HFF-Myc (cell line): Measurements from ENCODE around the gene ATP1B4.

Experiments used
- DNase-seq: peaks from one replicate; pipeline ENCODE4 v3.0.0-alpha.2; 2011; ENCODE audit warnings: low read depth; ENCODE audit errors: extremely low read depth
- H3K4me3 ChIP-seq: replicated peaks from 2 replicates; pipeline ENCODE4 v1.5.1; 2011; ENCODE audit warnings: low read depth, mild to moderate bottlenecking, control low read depth, low read length
- TF ChIP-seq, protein P1 (sequence below): IDR thresholded peaks from 2 replicates; pipeline ENCODE4 v1.5.1; 2012; ENCODE audit warnings: mild to moderate bottlenecking, low read depth, low read length, control low read depth; ENCODE audit errors: missing control alignments

ATP1B4 gene

DNA sequence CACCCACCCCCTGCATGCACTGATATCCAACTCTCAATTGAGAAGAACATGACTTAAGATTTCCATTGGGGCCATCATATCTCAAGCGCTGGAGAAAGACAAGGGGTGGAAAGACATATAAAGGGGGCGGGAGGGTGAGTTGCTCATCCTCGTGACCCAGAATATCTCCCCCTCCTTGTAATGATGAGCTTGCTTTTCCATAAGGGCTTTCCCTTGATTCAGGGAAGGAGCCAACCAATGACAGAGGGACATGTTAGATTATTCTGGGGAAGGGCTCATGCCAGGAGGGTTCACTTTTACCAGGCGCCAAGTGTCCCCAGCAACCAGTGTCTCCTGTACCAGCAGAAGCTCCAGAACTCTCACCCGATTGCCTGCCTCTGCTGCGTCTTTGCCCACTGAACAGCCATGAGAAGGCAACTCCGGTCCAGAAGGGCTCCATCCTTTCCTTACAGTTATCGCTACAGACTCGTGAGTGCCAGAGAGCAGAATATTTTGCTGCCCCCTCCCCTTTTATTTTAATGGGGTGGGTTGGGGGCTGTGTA lies at the start of gene ATP1B4:
Gene ATP1B4, plus strand, starts transcription at position 326 of the 542 bp plus-strand sequence. Its CDS starts 80 bp downstream, at position 406.
- TF ChIP-seq, protein P1, sequence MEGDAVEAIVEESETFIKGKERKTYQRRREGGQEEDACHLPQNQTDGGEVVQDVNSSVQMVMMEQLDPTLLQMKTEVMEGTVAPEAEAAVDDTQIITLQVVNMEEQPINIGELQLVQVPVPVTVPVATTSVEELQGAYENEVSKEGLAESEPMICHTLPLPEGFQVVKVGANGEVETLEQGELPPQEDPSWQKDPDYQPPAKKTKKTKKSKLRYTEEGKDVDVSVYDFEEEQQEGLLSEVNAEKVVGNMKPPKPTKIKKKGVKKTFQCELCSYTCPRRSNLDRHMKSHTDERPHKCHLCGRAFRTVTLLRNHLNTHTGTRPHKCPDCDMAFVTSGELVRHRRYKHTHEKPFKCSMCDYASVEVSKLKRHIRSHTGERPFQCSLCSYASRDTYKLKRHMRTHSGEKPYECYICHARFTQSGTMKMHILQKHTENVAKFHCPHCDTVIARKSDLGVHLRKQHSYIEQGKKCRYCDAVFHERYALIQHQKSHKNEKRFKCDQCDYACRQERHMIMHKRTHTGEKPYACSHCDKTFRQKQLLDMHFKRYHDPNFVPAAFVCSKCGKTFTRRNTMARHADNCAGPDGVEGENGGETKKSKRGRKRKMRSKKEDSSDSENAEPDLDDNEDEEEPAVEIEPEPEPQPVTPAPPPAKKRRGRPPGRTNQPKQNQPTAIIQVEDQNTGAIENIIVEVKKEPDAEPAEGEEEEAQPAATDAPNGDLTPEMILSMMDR, result no peak
- no peak for DNase-seq
- H3K4me3 ChIP-seq, result no peak within 1 kb of the TSS

DNA sequence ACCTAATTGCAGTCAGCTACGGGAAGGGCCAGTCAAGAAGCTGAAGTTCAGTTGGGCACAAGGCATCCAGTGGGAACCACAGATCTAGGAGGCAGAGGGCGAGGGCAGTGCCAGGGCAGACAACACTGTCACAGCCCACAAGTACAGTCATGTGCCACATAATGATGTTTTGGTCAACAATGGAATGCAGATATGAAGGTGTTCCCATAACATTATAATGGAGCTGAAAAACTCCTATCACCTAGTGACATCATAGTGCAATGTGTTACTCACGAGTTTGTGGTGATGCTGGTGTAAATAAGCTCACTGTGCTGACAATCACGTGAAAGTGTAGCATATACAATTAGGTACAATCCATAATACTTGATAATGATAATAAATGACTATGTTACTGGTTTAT lies 46.1 kb upstream of the ATP1B4 start:
- TF ChIP-seq, protein P1, result no peak
- no peak for DNase-seq
- H3K4me3 ChIP-seq, result no peak overlapping the region

DNA sequence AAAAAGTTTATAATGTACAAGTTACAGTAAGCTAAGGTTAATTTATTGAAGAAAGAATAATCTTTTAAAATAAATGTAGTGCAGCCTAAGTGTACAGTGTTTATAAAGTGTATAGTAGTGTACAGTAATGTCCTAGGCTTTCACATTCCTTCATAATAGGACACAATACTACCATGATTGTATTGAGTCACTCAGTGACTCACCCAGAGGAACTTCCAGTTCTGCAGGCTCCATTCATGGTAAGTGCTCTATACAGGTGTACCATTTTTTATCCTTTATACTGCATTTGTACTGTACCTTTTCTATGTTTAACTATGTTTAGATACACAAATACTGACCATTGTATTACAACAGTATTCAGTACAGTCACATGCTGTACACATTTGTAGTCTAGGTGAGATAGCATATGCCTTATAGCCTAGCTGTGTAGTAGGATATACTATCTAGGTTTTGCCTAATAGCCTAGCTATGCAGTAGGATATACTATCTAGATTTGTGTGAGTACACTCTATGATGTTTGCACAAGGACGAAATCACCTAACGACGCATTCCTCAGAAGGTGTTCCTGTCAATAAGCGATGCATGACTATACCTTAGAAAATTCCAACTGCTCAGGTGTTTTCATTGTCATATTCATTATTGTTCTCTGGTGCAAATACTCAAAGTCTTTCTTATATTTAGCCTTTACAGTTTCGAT lies 45.2 kb upstream of the ATP1B4 start:
- DNase-seq, result no peak
- TF ChIP-seq, protein P1, result no peak
- no peak overlapping the region for H3K4me3 ChIP-seq

DNA sequence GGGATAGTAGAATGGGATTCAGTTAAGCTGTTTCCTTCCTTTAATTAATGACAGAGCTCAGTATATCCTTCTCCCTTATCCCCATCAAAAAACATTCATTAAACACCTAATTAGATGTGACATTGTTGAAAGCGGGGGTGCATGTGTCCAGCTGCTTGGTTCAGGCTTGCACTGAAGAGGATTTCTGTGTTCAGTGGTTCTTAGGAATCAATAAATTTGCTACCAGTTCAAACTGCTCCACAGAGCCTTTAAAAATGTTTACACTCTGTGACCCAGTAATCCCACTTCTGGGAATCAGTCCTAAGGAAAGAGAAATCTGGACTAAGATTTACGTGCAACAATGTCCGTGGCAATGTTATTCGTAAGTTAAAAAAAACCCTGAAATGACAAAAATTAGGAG lies 43.5 kb upstream of the ATP1B4 start:
- H3K4me3 ChIP-seq, result no peak overlapping the region
- DNase-seq, result no peak
- TF ChIP-seq, protein P1, result no peak

DNA sequence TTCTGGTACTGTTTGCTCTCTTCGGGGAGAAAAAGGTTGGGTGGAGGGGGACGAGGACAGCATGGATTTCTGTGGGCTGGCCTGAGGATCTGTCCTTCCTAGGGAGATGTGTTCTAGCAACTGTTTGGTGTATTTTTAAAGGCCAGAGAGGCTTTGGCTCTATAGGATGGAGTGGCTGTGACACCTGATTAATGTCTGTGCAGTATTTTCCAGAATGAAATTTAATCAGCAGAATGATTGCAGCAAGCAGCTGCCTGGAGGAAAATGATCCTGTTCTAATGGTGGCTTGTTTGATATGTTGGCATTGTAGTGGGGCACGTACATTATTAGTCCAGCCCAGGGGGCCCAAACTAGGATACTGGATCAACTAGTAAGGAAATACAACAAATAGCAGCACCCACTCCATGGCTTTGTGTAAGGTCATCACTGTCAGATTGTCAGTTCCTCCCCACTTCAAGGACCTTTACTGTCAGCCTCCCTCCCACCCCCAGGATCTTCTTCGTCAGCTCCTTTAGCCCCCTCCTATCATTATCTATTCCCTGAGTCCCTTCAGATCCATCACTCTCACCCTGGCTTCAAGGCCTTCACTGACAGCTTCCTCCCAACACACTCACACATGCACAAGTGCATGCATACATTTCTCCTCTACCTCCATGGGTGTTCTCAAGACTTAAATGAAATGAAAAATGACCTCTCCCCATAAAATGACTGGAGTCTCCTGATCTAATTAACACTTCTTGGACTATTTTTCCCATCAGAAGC lies 40.2 kb upstream of the ATP1B4 start:
- H3K4me3 ChIP-seq, result no peak overlapping the region
- no peak for DNase-seq
- TF ChIP-seq, protein P1, result no peak

DNA sequence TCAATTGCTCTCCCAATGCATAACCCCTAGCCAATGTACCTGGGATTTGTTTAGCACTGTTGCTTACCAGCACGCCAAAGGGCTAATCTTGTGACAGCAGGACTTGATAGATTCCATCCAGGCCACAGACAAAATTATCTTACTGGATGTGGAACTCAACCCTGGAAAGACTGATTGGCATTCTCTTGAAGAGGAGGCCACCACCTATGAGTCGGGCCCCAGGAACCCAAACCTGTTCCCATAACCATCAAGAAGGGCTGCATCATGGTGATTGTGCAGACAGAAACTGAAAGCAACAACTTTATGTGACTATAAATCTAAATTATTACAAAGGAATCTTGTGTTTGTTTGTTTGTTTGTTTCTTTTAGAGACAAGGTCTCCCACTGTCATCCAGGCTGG lies 30.8 kb upstream of the ATP1B4 start:
- TF ChIP-seq, protein P1, result no peak
- H3K4me3 ChIP-seq, result no peak overlapping the region
- DNase-seq, result no peak
